GM19351 (cell line): Measurements from ENCODE around the gene TMPRSS9.

Source experiments
- ATAC-seq: cut with Tn5 transposase; IDR thresholded peaks from one replicate; pipeline ENCODE4 v1.9.1; 2021; ENCODE audit warnings: mild to moderate bottlenecking, moderate library complexity; ENCODE audit not compliant: unreplicated experiment

Gene TMPRSS9

GRCh38 chr19:2431318-2432055 lies 71.4 kb downstream of the TMPRSS9 start:
- ATAC-seq, result no peak

- ATAC-seq, result no peak
These were observed 72.2 kb downstream of the TMPRSS9 start for GRCh38 chr19:2432131-2432848.

GRCh38 chr19:2433854-2434253 lies 73.8 kb downstream of the TMPRSS9 start:
- no peak for ATAC-seq

- no peak for ATAC-seq
These were observed 74.2 kb downstream of the TMPRSS9 start for GRCh38 chr19:2434267-2434666.

GRCh38 chr19:2434721-2435265 lies 74.7 kb downstream of the TMPRSS9 start:
- ATAC-seq, result no peak

GRCh38 chr19:2436384-2436783 lies 76.3 kb downstream of the TMPRSS9 start:
- no peak for ATAC-seq

GRCh38 chr19:2436926-2437325 lies 76.9 kb downstream of the TMPRSS9 start:
- no peak for ATAC-seq

- no peak for ATAC-seq
These were observed 78.1 kb downstream of the TMPRSS9 start for GRCh38 chr19:2438178-2438577.

- ATAC-seq, result no peak
These were observed 80.5 kb downstream of the TMPRSS9 start for GRCh38 chr19:2440515-2440914.

GRCh38 chr19:2441096-2441752 lies 81.2 kb downstream of the TMPRSS9 start:
- no peak for ATAC-seq

- ATAC-seq, result no peak
These were observed 83.2 kb downstream of the TMPRSS9 start for GRCh38 chr19:2443116-2443784.

GRCh38 chr19:2443785-2444182 lies 83.7 kb downstream of the TMPRSS9 start:
- no peak for ATAC-seq

GRCh38 chr19:2444251-2445002 lies 84.4 kb downstream of the TMPRSS9 start:
- no peak for ATAC-seq

GRCh38 chr19:2446381-2446780 lies 86.3 kb downstream of the TMPRSS9 start:
- ATAC-seq, result no peak

- ATAC-seq, result no peak
These were observed 89.0 kb downstream of the TMPRSS9 start for GRCh38 chr19:2449019-2449418.

- no peak for ATAC-seq
These were observed 91.1 kb downstream of the TMPRSS9 start for GRCh38 chr19:2451138-2451537.

GRCh38 chr19:2451741-2452140 lies 91.7 kb downstream of the TMPRSS9 start:
- ATAC-seq, result no peak

GRCh38 chr19:2453431-2454025 lies 93.5 kb downstream of the TMPRSS9 start:
- ATAC-seq, result no peak

- no peak for ATAC-seq
These were observed 94.3 kb downstream of the TMPRSS9 start for GRCh38 chr19:2454199-2454961.
